Measurements from ENCODE around the gene YOD1. TPM values are rescaled to one million over a fixed set of nuclear protein-coding genes. Genes with fewer than 3 reads are reported as not detected.

YOD1 gene
- total RNA-seq, 1 experiment from 2014 or later, result 19.2 TPM

DNA sequence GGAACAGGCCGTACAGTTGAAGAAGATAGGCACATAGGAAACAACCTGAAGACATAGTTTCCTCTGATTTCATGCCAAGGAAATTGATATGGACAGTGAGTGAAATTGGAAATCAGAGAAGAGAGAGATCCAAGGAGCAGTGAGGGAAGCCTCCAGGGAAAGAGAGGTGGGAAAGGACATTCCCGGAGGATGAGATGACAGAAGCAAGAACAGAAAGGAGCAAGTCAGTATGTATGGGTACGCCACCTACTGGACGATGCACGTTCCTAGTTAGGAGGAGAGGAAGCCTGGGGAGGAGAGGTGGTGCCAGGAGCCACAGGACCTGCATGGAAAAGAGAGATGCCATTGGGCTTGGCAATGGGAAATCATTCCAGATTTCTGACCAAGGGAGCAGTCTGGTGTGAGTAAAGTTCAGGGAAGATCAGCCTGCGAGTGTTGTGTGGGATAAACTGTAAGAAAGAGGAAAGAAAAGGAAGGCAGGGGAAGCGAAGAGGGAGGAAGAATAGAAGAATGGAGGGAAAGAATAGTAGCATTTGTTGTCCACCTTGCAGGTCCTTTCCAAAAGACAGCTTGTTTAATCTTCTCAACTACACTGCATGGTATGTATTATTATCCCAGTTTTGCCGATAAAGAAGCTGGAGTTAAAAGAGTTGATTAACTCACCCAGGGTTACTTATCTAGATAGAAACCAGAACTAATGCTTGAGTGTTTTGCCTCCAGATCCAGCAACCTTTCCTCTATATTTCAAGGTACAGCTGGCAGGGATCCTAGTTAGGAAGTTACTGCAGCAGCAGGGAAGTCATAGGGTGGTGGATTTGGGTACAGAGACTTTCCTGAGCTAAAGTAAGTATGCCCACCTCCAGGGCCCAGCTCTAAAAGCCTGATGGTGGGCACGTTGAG, 45.8 kb downstream of the YOD1 start:
- peak; percentile 72 for DNase-seq

DNA sequence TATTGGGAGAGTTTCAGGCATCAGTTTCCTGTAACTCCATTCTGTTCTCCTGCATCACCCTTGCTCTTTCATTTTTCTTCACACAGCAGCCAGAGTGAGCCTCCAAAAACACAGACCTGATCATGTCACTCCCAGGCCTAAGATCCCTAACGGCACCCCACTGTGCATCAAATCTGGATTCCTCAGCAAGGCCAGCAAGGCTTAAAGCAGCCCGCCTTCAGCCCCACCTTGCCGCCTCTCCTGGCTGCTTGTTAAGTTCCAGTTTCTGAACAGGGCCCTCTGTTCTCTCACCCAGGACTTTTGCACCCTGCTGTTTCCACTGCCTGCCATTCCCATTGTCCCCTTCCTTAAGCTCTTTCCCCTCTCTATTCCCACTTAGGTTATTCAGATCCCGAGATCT, 47.8 kb downstream of the YOD1 start:
- H3K4me3 ChIP-seq (ENCODE audit: insufficient read depth, low read depth, low read length), result no peak overlapping the region
- peak; percentile 36 for DNase-seq
- H3K27me3 ChIP-seq (ENCODE audit: control insufficient read depth, insufficient read depth, low read length), result no peaks in the 10 kb centered on the region
- H3K36me3 ChIP-seq (replicated peaks; ENCODE audit: control insufficient read depth, insufficient read depth, low read length), result no peaks in the 10 kb centered on the region

More for the DNA sequence above, 45.8 kb downstream of the YOD1 start:
- Histone ChIP-seq H3K36me3 (replicated peaks; ENCODE audit: control insufficient read depth, insufficient read depth, low read length) (no peaks in the 10 kb centered on the region), H3K27me3 (ENCODE audit: control insufficient read depth, insufficient read depth, low read length) (no peaks in the 10 kb centered on the region; the same call in 1 of the 2 replicates), H3K4me3 (ENCODE audit: insufficient read depth, low read depth, low read length) (no peak overlapping the region)

DNA sequence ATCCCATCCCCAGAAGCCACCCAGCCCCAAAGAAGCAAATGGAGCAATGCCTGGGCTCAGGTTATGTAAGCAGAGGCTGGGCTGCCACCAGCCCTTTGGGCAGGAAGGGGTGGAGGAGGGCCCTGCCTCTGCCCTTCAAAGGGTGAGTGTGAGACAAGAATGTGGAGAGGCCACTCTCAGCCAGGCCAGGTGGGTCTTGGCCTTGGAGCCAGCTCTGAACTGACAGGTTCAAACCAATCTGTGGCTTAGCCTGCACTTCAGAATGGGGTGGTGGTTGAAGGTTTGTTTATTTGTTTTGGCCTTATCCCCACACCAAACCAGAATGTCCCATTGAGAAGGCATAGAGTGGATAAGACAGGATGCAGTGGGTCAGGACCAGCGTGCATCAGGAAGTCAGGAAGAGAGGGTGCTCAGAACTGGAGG, 48.3 kb downstream of the YOD1 start:
- Histone ChIP-seq H3K27me3 (ENCODE audit: control insufficient read depth, insufficient read depth, low read length) (no peaks in the 10 kb centered on the region), H3K36me3 (replicated peaks; ENCODE audit: control insufficient read depth, insufficient read depth, low read length) (no peaks in the 10 kb centered on the region), H3K4me3 (ENCODE audit: insufficient read depth, low read depth, low read length) (no peak overlapping the region)
- DNase-seq, result no peak

DNA sequence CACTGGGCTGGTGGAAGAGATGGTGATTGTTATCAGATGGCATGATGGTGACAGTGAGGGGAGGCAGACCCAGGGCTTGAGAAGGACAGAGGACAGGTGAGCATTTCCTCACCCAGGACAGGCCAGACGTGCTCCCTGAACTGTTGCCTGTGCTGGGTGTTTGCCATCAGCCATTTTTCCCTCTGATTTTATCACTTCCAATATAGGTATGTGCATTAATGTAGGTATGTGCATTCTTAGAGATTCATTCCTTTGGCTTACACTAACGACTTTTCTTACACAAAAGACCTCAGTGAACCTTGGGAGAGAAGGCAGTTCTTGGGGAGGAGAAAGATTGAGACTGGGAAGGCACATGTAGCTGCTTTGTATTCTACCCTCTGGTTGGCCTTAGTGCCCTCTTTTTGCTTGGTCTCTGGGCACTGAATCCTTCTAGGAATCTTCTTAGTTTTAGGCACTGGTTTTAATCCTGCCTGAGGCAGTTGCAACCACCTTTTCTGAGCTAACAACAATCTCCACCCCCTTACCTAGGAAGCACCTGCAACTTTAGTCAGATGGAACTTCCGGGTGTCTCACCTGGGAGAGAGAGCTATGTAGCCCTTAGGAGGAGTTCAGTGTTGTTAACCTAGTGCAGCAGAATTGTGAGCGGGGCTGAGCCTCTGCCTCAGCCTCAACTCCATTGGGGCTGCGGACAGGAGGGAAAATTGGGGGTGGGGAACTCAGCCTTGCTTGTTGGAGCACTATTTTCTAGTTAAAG, 49.3 kb downstream of the YOD1 start:
- H3K27me3 ChIP-seq (ENCODE audit: control insufficient read depth, insufficient read depth, low read length), result no peaks in the 10 kb centered on the region
- no peak overlapping the region for H3K4me3 ChIP-seq (ENCODE audit: insufficient read depth, low read depth, low read length)
- DNase-seq, result no peak
- H3K36me3 ChIP-seq (replicated peaks; ENCODE audit: control insufficient read depth, insufficient read depth, low read length), result no peaks in the 10 kb centered on the region

DNA sequence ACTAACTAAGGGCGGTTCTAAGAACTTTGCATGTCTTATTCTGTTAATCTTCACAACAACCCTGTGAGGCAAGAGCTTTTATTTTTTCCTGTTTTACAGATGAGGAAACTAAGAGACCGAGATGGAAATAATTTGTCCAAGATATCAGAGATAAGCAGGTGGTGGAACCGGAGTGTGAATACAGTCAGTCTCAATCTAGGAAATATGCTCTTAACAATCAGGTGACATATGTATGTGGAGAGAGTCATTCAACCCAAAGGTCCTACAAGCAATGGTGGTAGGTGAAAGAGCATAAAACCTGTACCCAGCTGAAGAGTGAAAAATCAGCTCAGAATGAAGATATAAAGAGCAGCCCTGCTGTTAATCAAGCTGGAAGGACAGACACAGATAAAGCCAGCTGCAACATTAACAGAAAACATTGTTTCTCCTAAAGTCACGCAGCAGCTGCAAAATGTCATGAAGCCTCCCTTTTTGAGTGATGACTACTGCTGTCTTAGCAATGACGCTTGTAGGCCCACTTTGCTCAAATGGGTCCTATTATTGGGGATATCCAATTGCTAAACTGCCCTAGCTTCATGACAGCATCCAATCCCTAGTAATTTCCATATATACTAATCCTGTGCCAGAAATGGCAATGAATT, 50.2 kb downstream of the YOD1 start:
- H3K27me3 ChIP-seq (ENCODE audit: control insufficient read depth, insufficient read depth, low read length), result no peaks in the 10 kb centered on the region
- no peak for DNase-seq
- no peak overlapping the region for H3K4me3 ChIP-seq (ENCODE audit: insufficient read depth, low read depth, low read length)
- H3K36me3 ChIP-seq (replicated peaks; ENCODE audit: control insufficient read depth, insufficient read depth, low read length), result no peaks in the 10 kb centered on the region

DNA sequence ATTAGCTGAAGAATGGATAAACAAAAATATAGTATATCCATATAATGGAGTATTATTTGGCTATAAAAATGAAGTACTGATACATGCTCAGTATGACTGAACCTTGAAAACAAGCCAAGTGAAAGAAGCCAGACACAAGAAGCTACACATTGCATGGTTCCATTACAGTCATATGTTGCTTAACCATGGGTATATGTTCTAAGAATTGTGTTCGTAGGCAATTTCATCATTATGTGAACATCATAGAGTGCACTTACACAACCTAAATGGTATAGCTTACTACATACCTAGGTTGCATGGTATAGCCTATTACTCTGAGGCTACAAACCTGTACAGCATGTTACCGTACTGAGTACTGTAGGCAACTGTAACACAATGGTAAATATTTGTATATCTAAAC, 52.2 kb downstream of the YOD1 start:
- Histone ChIP-seq H3K36me3 (replicated peaks; ENCODE audit: control insufficient read depth, insufficient read depth, low read length) (no peaks in the 10 kb centered on the region), H3K27me3 (ENCODE audit: control insufficient read depth, insufficient read depth, low read length) (no peaks in the 10 kb centered on the region), H3K4me3 (ENCODE audit: insufficient read depth, low read depth, low read length) (no peak overlapping the region)
- no peak for DNase-seq

Other genes with a start within 250 kb of the YOD1 start
- gene IL20, start 185.6 kb downstream of the YOD1 start, total RNA-seq (2014; rRNA removed; shearing (Covaris generic)), result not detected in 2 replicates
- not detected in 2 replicates for gene IL24, start 153.8 kb downstream of the YOD1 start, total RNA-seq (2014; rRNA removed; shearing (Covaris generic))
- not detected in 2 replicates for gene FCMR, start 129.3 kb downstream of the YOD1 start, total RNA-seq (2014; rRNA removed; shearing (Covaris generic))
- 0.03 TPM in 1 of 2 replicates, not detected in the other for gene PIGR, start 104.7 kb downstream of the YOD1 start, total RNA-seq (2014; rRNA removed; shearing (Covaris generic))
- gene FCAMR, start 80.7 kb downstream of the YOD1 start, total RNA-seq (2014; rRNA removed; shearing (Covaris generic)), result not detected in 2 replicates
- 0.52 and 0.55 TPM in 2 replicates for gene C1orf116, start 18.5 kb downstream of the YOD1 start, total RNA-seq (2014; rRNA removed; shearing (Covaris generic))
- 12.7 and 16.6 TPM in 2 replicates for gene PFKFB2, start 2.1 kb upstream of the YOD1 start, total RNA-seq (2014; rRNA removed; shearing (Covaris generic))
- not detected in 2 replicates for gene C4BPB, start 37.7 kb upstream of the YOD1 start, total RNA-seq (2014; rRNA removed; shearing (Covaris generic))
- not detected in 2 replicates for gene C4BPA, start 53.0 kb upstream of the YOD1 start, total RNA-seq (2014; rRNA removed; shearing (Covaris generic))